GM12878 (cell line): ENCODE results near the gene SMARCAD1. TPM values are rescaled to one million over a fixed set of nuclear protein-coding genes. Genes with fewer than 3 reads are reported as not detected.

Experiments
- ATAC-seq: fragments of 200-7000 bp; cut with Tn5 transposase; 3 replicates; pipeline ENCODE4 v1.9.1; 2020; ENCODE audit warnings: mild to moderate bottlenecking, moderate library complexity
- BruUV-seq: library from RNA; stranded (reverse); fragments of 400-500 nt; replicated peaks from 2 replicates; lab custom pipeline; 2021; lab: Mats Ljungman, UMichigan
- CTCF ChIA-PET: fragments of 300-600 bp; sonication (Branson Sonifier 250); formaldehyde crosslinking; extraction: SDS; loops from one replicate; lab custom pipeline; 2021; ENCODE audit warnings: inconsistent platforms; lab: Yijun Ruan, JAX
- POLR2A ChIA-PET: fragments of 350-600 bp; formaldehyde crosslinking; extraction: SDS; loops from one replicate; lab custom pipeline; 2021; ENCODE audit warnings: inconsistent platforms; lab: Charles Lee
- RAD21 ChIA-PET: fragments of 300-600 bp; sonication (Branson Sonifier 250); formaldehyde crosslinking; loops from one replicate; lab custom pipeline; 2023; ENCODE audit warnings: antibody characterized with exemption; ENCODE audit not compliant: unreplicated experiment; lab: Charles Lee
- SMC1A ChIA-PET: fragments of 300-600 bp; sonication (Branson Sonifier 250); formaldehyde crosslinking; loops from one replicate; lab custom pipeline; 2023; ENCODE audit not compliant: unreplicated experiment, uncharacterized antibody; lab: Charles Lee
- DNase-seq: peaks from one replicate; pipeline ENCODE4 v3.0.0-alpha.2; 2011; ENCODE audit warnings: low read depth, low spot score
- FAIRE-seq: peaks from 3 replicates; lab custom pipeline; 2011; peaks lifted over from hg19 to GRCh38; lab: Jason Lieb, UNC
- H2AFZ ChIP-seq: 2 replicates; pipeline ENCODE4 v1.6.0; 2011; ENCODE audit warnings: low read depth, low read length, control low read depth; ENCODE audit not compliant: control insufficient read depth
- H3K27ac ChIP-seq: 2 replicates; pipeline ENCODE4 v1.5.1; 2011; ENCODE audit warnings: control low read depth; ENCODE audit not compliant: control insufficient read depth, insufficient read depth
- H3K27me3 ChIP-seq, 2 experiments: replicated peaks in 1 of 2; 2 replicates each; pipeline versions ENCODE4 v1.6.0 to v1.6.1; 2011; ENCODE audit warnings: low read length in 1 of 2; ENCODE audit not compliant: control insufficient read depth in 2 of 2, insufficient read depth in 2 of 2
- H3K36me3 ChIP-seq, 2 experiments: 2 replicates each; pipeline ENCODE4 v1.5.1; 2011; ENCODE audit warnings: low read length in 1 of 2; ENCODE audit not compliant: control insufficient read depth in 2 of 2, insufficient read depth in 2 of 2
- H3K4me1 ChIP-seq: 2 replicates; pipeline ENCODE4 v1.6.1; 2011; ENCODE audit warnings: mild to moderate bottlenecking, low read length, moderate library complexity, mixed read lengths; ENCODE audit not compliant: control insufficient read depth, insufficient read depth
- H3K4me2 ChIP-seq: 2 replicates; pipeline ENCODE4 v1.6.0; 2011; ENCODE audit warnings: control low read depth; ENCODE audit not compliant: control insufficient read depth, insufficient read depth
- H3K4me3 ChIP-seq: fragments of 200-600 bp; sonication (generic); 2 replicates; pipeline ENCODE4 v1.5.1; 2016
- H3K79me2 ChIP-seq: 2 replicates; pipeline ENCODE4 v1.6.0; 2011; ENCODE audit warnings: low read length; ENCODE audit not compliant: control insufficient read depth, insufficient read depth
- H3K9ac ChIP-seq: 2 replicates; pipeline ENCODE4 v1.8.0; 2011; ENCODE audit warnings: low read length, control low read depth, mixed read lengths; ENCODE audit not compliant: control insufficient read depth, insufficient read depth
- H3K9me3 ChIP-seq: replicated peaks from 3 replicates; pipeline ENCODE4 v1.5.1; 2011; ENCODE audit warnings: mild to moderate bottlenecking, low read length; ENCODE audit not compliant: control insufficient read depth, insufficient read depth
- H4K20me1 ChIP-seq: 2 replicates; pipeline ENCODE4 v1.6.0; 2011; ENCODE audit not compliant: control insufficient read depth, insufficient read depth
- ETV6 ChIP-seq, 2 experiments: fragments of 450-650 bp in 1 of 2; IDR thresholded peaks in 1 of 2; conservative IDR thresholded peaks in 1 of 2; 2 replicates each; pipeline ENCODE4 v1.6.1; 2014; ENCODE audit warnings: antibody characterized with exemption in 1 of 2, borderline replicate concordance in 1 of 2, low read depth in 1 of 2, mild to moderate bottlenecking in 1 of 2, moderate library complexity in 1 of 2
- MEF2B ChIP-seq: fragments of 450-650 bp; IDR thresholded peaks from 2 replicates; pipeline ENCODE4 v1.6.1; 2018; ENCODE audit warnings: mild to moderate bottlenecking, moderate library complexity; ENCODE audit not compliant: partially characterized antibody, poor library complexity, severe bottlenecking
- POU2F2 ChIP-seq: IDR thresholded peaks from 3 replicates; pipeline ENCODE4 v1.6.1; 2011; ENCODE audit warnings: low read depth, mild to moderate bottlenecking, low read length, borderline replicate concordance
- TAF1 ChIP-seq: IDR thresholded peaks from 2 replicates; pipeline ENCODE4 v1.6.1; 2011; ENCODE audit warnings: mild to moderate bottlenecking, low read depth, low read length, borderline replicate concordance
- ZSCAN29 ChIP-seq: fragments of 450-650 bp; IDR thresholded peaks from 2 replicates; pipeline ENCODE4 v1.6.1; 2017; ENCODE audit warnings: mild to moderate bottlenecking, moderate library complexity
- WGBS: methylation state at CpG from one replicate; pipeline ENCODE4 v1.1.6; 2016; ENCODE audit warnings: low lambda C conversion rate; ENCODE audit not compliant: insufficient replicate concordance, insufficient coverage; ENCODE audit errors: missing lambda C conversion rate; 5-methylcytosine and 5-hydroxymethylcytosine counted together
- in situ Hi-C: fragments of 300-500 bp; cut with MboI; formaldehyde crosslinking; loops from 9 replicates; pipeline ENCODE4 v1.14.3; 2018; ENCODE audit warnings: mixed read lengths
- intact Hi-C: fragments of 100-400 bp; cut with micrococcal nuclease; formaldehyde crosslinking; loops from one replicate; pipeline ENCODE4 v1.14.2; 2022; ENCODE audit not compliant: unreplicated experiment
- polyA plus RNA-seq, 11 experiments: library from polyadenylated mRNA; depleted of rRNA in 4 of 11; unstranded in 6 of 11; stranded (reverse) in 5 of 11; fragments of >200 nt; fragmentation: Nextera tagmentation in 4 of 11; fragmentation: Illumina TruSeq in 1 of 11; extraction: Ambion mirVana in 4 of 11; extraction: Trizol in 1 of 11; gene quantifications; 1 replicate in 1 of 11; 2 replicates in 10 of 11; pipeline versions ENCODE4 v1.2.1 to v1.2.3, GENCODE V29; 2011 to 2016; ENCODE audit warnings: inconsistent platforms in 2 of 11, missing spikeins in 2 of 11, low read depth in 1 of 11
- total RNA-seq, 4 experiments: library from RNA; depleted of rRNA in 3 of 4; stranded (reverse); fragments of >200 nt in 3 of 4; fragmentation: Illumina TruSeq in 1 of 4; extraction: Trizol in 1 of 4; gene quantifications; 2 replicates each; pipeline versions ENCODE4 v1.2.1 to v1.2.3, GENCODE V29; 2013 to 2021
- TF ChIP-seq, protein P1 (sequence below): IDR thresholded peaks from 2 replicates; pipeline ENCODE4 v1.6.1; 2012; ENCODE audit warnings: improper control_type of control experiment, low read depth, low read length; ENCODE audit not compliant: insufficient replicate concordance
- TF ChIP-seq, protein P2 (sequence below): fragments of 450-650 bp; IDR thresholded peaks from 2 replicates; pipeline ENCODE4 v1.6.1; 2017; ENCODE audit warnings: mild to moderate bottlenecking, low read depth, inconsistent platforms; ENCODE audit not compliant: poor library complexity, severe bottlenecking

SMARCAD1 gene
- total and polyA plus RNA-seq, 10 of the 15 experiments (the other 5 are each of a cell fraction or from before 2014, with no cell fraction given), result 7.6 to 41.2 (median 27.7) TPM

DNA sequence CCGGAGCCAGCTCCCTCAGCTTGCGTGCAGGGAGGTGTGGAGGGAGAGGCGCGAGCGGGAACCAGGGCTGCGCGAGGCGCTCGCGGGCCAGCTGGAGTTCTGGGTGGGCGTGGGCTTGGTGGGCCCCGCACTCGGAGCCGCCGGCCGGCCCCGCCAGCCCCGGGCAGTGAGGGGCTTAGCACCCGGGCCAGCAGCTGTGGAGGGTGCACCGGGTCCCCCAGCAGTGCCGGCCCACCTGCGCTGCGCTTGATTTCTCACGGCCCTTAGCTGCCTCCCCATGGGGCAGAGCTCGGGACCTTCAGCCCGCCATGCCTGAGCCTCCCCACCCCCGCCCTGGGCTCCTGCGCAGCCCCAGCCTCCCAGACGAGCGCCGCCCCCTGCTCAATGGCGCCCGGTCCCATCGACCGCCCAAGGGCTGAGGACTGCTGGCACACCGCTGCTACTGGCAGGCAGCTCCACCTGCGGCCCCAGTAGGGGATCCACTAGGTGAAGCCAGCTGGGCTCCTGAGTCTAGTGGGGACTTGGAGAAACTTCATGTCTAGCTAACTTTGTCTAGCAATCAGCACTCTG, 37.8 kb upstream of the SMARCAD1 start:
- RAD21 ChIA-PET, result no interaction called here
- no peak overlapping the region for H3K4me2 ChIP-seq
- intact Hi-C loops (no loop called here), in situ Hi-C loops (no loop called here)
- no TSS peak for BruUV-seq
- TF ChIP-seq POU2F2 (no peak), TAF1 (no peak), ZSCAN29 (no peak), MEF2B (no peak), ETV6 (conservative IDR thresholded peaks at IDR 0.05 in 1 of 2, IDR thresholded peaks at IDR 0.05 in 1 of 2; ENCODE audit: borderline replicate concordance in 1 of 2, low read depth in 1 of 2) (no peak)
- TF ChIP-seq, protein P1, sequence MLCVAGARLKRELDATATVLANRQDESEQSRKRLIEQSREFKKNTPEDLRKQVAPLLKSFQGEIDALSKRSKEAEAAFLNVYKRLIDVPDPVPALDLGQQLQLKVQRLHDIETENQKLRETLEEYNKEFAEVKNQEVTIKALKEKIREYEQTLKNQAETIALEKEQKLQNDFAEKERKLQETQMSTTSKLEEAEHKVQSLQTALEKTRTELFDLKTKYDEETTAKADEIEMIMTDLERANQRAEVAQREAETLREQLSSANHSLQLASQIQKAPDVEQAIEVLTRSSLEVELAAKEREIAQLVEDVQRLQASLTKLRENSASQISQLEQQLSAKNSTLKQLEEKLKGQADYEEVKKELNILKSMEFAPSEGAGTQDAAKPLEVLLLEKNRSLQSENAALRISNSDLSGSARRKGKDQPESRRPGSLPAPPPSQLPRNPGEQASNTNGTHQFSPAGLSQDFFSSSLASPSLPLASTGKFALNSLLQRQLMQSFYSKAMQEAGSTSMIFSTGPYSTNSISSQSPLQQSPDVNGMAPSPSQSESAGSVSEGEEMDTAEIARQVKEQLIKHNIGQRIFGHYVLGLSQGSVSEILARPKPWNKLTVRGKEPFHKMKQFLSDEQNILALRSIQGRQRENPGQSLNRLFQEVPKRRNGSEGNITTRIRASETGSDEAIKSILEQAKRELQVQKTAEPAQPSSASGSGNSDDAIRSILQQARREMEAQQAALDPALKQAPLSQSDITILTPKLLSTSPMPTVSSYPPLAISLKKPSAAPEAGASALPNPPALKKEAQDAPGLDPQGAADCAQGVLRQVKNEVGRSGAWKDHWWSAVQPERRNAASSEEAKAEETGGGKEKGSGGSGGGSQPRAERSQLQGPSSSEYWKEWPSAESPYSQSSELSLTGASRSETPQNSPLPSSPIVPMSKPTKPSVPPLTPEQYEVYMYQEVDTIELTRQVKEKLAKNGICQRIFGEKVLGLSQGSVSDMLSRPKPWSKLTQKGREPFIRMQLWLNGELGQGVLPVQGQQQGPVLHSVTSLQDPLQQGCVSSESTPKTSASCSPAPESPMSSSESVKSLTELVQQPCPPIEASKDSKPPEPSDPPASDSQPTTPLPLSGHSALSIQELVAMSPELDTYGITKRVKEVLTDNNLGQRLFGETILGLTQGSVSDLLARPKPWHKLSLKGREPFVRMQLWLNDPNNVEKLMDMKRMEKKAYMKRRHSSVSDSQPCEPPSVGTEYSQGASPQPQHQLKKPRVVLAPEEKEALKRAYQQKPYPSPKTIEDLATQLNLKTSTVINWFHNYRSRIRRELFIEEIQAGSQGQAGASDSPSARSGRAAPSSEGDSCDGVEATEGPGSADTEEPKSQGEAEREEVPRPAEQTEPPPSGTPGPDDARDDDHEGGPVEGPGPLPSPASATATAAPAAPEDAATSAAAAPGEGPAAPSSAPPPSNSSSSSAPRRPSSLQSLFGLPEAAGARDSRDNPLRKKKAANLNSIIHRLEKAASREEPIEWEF, result no peak
- TF ChIP-seq, protein P2, sequence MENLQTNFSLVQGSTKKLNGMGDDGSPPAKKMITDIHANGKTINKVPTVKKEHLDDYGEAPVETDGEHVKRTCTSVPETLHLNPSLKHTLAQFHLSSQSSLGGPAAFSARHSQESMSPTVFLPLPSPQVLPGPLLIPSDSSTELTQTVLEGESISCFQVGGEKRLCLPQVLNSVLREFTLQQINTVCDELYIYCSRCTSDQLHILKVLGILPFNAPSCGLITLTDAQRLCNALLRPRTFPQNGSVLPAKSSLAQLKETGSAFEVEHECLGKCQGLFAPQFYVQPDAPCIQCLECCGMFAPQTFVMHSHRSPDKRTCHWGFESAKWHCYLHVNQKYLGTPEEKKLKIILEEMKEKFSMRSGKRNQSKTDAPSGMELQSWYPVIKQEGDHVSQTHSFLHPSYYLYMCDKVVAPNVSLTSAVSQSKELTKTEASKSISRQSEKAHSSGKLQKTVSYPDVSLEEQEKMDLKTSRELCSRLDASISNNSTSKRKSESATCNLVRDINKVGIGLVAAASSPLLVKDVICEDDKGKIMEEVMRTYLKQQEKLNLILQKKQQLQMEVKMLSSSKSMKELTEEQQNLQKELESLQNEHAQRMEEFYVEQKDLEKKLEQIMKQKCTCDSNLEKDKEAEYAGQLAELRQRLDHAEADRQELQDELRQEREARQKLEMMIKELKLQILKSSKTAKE, result no peak
- H3K4me1 ChIP-seq, result no peaks in the 10 kb centered on the region
- no peak overlapping the region for H2AFZ ChIP-seq
- H3K9me3 ChIP-seq, result no peaks in the 10 kb centered on the region
- POLR2A ChIA-PET, result interaction anchor here (0.6 kb wide), 1 partner anchor 38 kb away, joined by 5 read pairs; the partner anchor contains the start of gene SMARCAD1
- H4K20me1 ChIP-seq, result no peaks in the 10 kb centered on the region
- SMC1A ChIA-PET, result no interaction called here
- no peaks in the 10 kb centered on the region for H3K36me3 ChIP-seq
- no peak for DNase-seq
- FAIRE-seq, result no peak
- H3K27me3 ChIP-seq, result no peaks in the 10 kb centered on the region
- no peaks in the 10 kb centered on the region for H3K79me2 ChIP-seq
- no peak for ATAC-seq
- H3K27ac ChIP-seq, result no peak overlapping the region
- H3K4me3 ChIP-seq, result no peak overlapping the region
- H3K9ac ChIP-seq, result no peak overlapping the region
- WGBS, result 88% methylated on average over 37 of the region's 37 CpGs
- CTCF ChIA-PET, result no interaction called here
